Panc1 (cell line): ENCODE results near the gene DROSHA. TPM values are rescaled to one million over a fixed set of nuclear protein-coding genes. Genes with fewer than 3 reads are reported as not detected.

Experiments used
- ATAC-seq: fragments of 200-7000 bp; cut with Tn5 transposase; 2 replicates; pipeline ENCODE4 v1.9.1; 2020; ENCODE audit warnings: mild to moderate bottlenecking, moderate library complexity
- BruUV-seq: library from RNA; stranded (reverse); fragments of 400-500 nt; replicated peaks from 2 replicates; lab custom pipeline; 2021; lab: Mats Ljungman, UMichigan
- CTCF ChIA-PET: fragments of 300-600 bp; sonication (Branson Sonifier 250); formaldehyde crosslinking; loops from one replicate; lab custom pipeline; 2022; ENCODE audit warnings: antibody characterized with exemption; lab: Charles Lee
- POLR2A ChIA-PET: fragments of 300-600 bp; sonication (Branson Sonifier 250); formaldehyde crosslinking; loops from one replicate; lab custom pipeline; 2022; ENCODE audit warnings: antibody characterized with exemption; lab: Charles Lee
- DNase-seq: peaks from one replicate; pipeline ENCODE4 v3.0.0-alpha.2; 2010; ENCODE audit warnings: low read depth, low spot score
- H3K27ac ChIP-seq: 2 replicates; pipeline ENCODE4 v1.5.1; 2011; ENCODE audit warnings: mild to moderate bottlenecking, low read length, inconsistent platforms
- H3K27me3 ChIP-seq: fragments of 200-500 bp; sonication (Bioruptor generic); 2 replicates; pipeline ENCODE4 v1.6.0; 2014; ENCODE audit warnings: low read length, inconsistent platforms; ENCODE audit not compliant: control insufficient read depth, insufficient read depth
- H3K36me3 ChIP-seq: fragments of 200-500 bp; sonication (Bioruptor generic); 2 replicates; pipeline ENCODE4 v1.5.1; 2014; ENCODE audit warnings: inconsistent platforms, mild to moderate bottlenecking, low read length, moderate library complexity; ENCODE audit not compliant: control insufficient read depth, insufficient read depth
- H3K4me1 ChIP-seq: 2 replicates; pipeline ENCODE4 v1.5.1; 2011; ENCODE audit warnings: inconsistent platforms, mild to moderate bottlenecking, low read length, moderate library complexity; ENCODE audit not compliant: control insufficient read depth, insufficient read depth
- H3K4me3 ChIP-seq, 2 experiments: 2 replicates each; pipeline ENCODE4 v1.5.1; 2011 to 2012; ENCODE audit warnings: low read depth in 2 of 2, low read length in 2 of 2, mild to moderate bottlenecking in 2 of 2, inconsistent platforms in 1 of 2, moderate library complexity in 1 of 2
- H3K9me3 ChIP-seq: fragments of 200-500 bp; sonication (Bioruptor generic); 2 replicates; pipeline ENCODE4 v1.5.1; 2014; ENCODE audit warnings: low read depth, mild to moderate bottlenecking, inconsistent platforms, low read length, moderate library complexity; ENCODE audit not compliant: control insufficient read depth, insufficient read depth
- POLR2AphosphoS5 ChIP-seq: IDR thresholded peaks from 2 replicates; pipeline ENCODE4 v1.6.1; 2012; ENCODE audit warnings: mild to moderate bottlenecking, low read depth, low read length, moderate library complexity
- SIN3A ChIP-seq: IDR thresholded peaks from 2 replicates; pipeline ENCODE4 v1.6.1; 2012; ENCODE audit warnings: low read depth, mild to moderate bottlenecking, low read length, moderate library complexity, borderline replicate concordance; ENCODE audit not compliant: insufficient read depth
- TCF7L2 ChIP-seq: IDR thresholded peaks from 2 replicates; pipeline ENCODE4 v1.6.1; 2011; ENCODE audit warnings: mild to moderate bottlenecking, low read depth, low read length, inconsistent platforms
- in situ Hi-C: cut with HindIII; loops from 2 replicates; pipeline ENCODE4 v1.10.0; 2016; ENCODE audit warnings: low sequenced_read_pairs, low pct_unique_long_range_greater_than_20kb
- intact Hi-C: fragments of 100-400 bp; cut with micrococcal nuclease; formaldehyde crosslinking; loops from one replicate; pipeline ENCODE4 v1.10.0; 2022; ENCODE audit not compliant: unreplicated experiment
- total RNA-seq: library from RNA; stranded (reverse); gene quantifications from one replicate; pipeline ENCODE4 v1.2.1, GENCODE V29; 2021; ENCODE audit not compliant: unreplicated experiment
- TF ChIP-seq, protein P1 (sequence below), 2 experiments: IDR thresholded peaks; 2 replicates each; pipeline ENCODE4 v1.6.1; 2011 to 2012; ENCODE audit warnings: low read depth in 2 of 2, control low read depth in 1 of 2, low read length in 1 of 2, mild to moderate bottlenecking in 1 of 2, moderate library complexity in 1 of 2; ENCODE audit not compliant: insufficient read depth in 1 of 2
- TF ChIP-seq, protein P2 (sequence below): fragments of 450-650 bp; IDR thresholded peaks from 2 replicates; pipeline ENCODE4 v1.5.1; 2017; ENCODE audit warnings: mild to moderate bottlenecking

DROSHA gene
- total RNA-seq, 1 experiment from 2014 or later: 98.1 TPM

DNA sequence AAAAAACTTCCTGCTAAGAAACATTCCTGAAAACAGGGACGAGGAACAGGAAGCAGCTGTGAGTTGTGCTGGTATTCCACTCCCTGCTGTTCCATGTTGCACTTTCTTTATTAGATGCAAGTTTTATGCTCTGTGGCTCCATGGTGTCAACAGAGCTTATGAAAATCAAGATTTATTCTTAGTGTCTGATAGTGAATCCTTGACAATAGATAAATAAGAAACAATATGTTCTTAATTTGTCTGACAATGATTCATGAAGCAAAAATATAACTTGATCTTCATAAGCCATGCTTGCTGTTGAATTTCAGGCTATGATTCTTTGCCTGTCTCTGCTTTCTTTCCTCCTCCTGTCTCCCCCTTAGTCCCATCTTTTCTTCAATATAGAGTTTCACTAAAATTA is 119.6 kb downstream of the DROSHA start:
- Histone ChIP-seq H3K27ac (no peak overlapping the region), H3K36me3 (peaks cover 15% of the 10 kb centered on the region), H3K9me3 (no peaks in the 10 kb centered on the region), H3K4me3 (no peak overlapping the region), H3K27me3 (no peaks in the 10 kb centered on the region), H3K4me1 (no peaks in the 10 kb centered on the region)
- in situ Hi-C loops (no loop called here), intact Hi-C loops (no loop called here)
- TF ChIP-seq TCF7L2 (no peak), POLR2AphosphoS5 (no peak), SIN3A (no peak)
- TF ChIP-seq, protein P1, sequence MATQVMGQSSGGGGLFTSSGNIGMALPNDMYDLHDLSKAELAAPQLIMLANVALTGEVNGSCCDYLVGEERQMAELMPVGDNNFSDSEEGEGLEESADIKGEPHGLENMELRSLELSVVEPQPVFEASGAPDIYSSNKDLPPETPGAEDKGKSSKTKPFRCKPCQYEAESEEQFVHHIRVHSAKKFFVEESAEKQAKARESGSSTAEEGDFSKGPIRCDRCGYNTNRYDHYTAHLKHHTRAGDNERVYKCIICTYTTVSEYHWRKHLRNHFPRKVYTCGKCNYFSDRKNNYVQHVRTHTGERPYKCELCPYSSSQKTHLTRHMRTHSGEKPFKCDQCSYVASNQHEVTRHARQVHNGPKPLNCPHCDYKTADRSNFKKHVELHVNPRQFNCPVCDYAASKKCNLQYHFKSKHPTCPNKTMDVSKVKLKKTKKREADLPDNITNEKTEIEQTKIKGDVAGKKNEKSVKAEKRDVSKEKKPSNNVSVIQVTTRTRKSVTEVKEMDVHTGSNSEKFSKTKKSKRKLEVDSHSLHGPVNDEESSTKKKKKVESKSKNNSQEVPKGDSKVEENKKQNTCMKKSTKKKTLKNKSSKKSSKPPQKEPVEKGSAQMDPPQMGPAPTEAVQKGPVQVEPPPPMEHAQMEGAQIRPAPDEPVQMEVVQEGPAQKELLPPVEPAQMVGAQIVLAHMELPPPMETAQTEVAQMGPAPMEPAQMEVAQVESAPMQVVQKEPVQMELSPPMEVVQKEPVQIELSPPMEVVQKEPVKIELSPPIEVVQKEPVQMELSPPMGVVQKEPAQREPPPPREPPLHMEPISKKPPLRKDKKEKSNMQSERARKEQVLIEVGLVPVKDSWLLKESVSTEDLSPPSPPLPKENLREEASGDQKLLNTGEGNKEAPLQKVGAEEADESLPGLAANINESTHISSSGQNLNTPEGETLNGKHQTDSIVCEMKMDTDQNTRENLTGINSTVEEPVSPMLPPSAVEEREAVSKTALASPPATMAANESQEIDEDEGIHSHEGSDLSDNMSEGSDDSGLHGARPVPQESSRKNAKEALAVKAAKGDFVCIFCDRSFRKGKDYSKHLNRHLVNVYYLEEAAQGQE (IDR thresholded peaks at IDR 0.05; ENCODE audit: insufficient read depth in 1 of 2, low read depth in 2 of 2, low read length in 1 of 2): no peak
- TF ChIP-seq, protein P2, sequence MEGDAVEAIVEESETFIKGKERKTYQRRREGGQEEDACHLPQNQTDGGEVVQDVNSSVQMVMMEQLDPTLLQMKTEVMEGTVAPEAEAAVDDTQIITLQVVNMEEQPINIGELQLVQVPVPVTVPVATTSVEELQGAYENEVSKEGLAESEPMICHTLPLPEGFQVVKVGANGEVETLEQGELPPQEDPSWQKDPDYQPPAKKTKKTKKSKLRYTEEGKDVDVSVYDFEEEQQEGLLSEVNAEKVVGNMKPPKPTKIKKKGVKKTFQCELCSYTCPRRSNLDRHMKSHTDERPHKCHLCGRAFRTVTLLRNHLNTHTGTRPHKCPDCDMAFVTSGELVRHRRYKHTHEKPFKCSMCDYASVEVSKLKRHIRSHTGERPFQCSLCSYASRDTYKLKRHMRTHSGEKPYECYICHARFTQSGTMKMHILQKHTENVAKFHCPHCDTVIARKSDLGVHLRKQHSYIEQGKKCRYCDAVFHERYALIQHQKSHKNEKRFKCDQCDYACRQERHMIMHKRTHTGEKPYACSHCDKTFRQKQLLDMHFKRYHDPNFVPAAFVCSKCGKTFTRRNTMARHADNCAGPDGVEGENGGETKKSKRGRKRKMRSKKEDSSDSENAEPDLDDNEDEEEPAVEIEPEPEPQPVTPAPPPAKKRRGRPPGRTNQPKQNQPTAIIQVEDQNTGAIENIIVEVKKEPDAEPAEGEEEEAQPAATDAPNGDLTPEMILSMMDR: no peak
- no peak for ATAC-seq
- no TSS peak for BruUV-seq
- no peak for DNase-seq
- CTCF ChIA-PET: no interaction called here
- POLR2A ChIA-PET: no interaction called here

DNA sequence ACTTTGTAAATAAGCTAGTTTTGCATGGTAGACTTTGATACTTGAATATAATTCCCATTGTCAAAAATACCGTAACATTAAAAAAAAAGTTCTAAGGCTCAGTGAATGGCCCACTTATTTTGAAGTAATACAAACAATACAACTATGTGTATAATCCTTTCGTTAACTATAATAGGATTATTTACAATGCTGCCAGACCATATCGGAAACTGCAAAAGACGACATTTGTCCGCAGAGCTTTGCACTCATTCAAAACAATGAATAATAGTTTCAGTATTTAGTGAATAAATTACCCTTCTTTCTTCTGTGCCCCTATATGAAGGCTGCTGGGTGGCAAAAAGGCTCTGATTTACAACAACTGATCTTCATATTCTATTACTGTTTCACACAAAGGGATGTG is 121.8 kb downstream of the DROSHA start:
- ChIA-PET CTCF (no interaction called here), POLR2A (interaction anchor here (0.6 kb wide), 1 partner anchor 11 kb away, joined by 3 read pairs; no protein-coding TSS in a partner anchor)
- Histone ChIP-seq H3K4me3 (no peak overlapping the region), H3K4me1 (no peaks in the 10 kb centered on the region), H3K27me3 (no peaks in the 10 kb centered on the region), H3K36me3 (peaks cover 14% of the 10 kb centered on the region), H3K9me3 (no peaks in the 10 kb centered on the region), H3K27ac (no peak overlapping the region)
- TF ChIP-seq POLR2AphosphoS5 (no peak), SIN3A (no peak), TCF7L2 (no peak)
- TF ChIP-seq, protein P1 (IDR thresholded peaks at IDR 0.05; ENCODE audit: insufficient read depth in 1 of 2, low read depth in 2 of 2, low read length in 1 of 2): no peak
- TF ChIP-seq, protein P2: no peak
- ATAC-seq: no peak
- DNase-seq: no peak
- no TSS peak for BruUV-seq
- intact Hi-C loops (no loop called here), in situ Hi-C loops (no loop called here)
